ENCODE results near the gene WSB1.

The WSB1 gene

DNA sequence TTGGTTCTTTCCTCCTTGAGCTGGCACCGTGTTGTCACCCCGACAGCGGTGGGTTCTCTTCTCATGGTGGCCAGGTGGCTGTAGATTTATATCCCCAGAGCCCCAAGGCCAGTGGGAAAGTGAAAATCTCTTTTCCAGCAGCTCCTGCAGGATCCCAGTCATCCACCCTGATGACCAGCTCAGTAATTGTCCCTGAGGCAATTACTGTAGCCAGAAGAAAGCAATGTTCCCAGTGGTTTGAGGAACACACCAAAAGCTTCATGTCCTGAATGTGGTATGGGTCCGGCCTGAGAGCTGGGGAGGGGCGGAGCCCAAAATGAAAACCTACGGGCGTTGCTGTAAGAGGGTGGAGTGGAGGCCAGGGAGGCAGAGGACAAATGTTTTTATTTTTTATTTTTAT lies 69.0 kb downstream of the WSB1 start:
- no peak for DNase-seq

DNA sequence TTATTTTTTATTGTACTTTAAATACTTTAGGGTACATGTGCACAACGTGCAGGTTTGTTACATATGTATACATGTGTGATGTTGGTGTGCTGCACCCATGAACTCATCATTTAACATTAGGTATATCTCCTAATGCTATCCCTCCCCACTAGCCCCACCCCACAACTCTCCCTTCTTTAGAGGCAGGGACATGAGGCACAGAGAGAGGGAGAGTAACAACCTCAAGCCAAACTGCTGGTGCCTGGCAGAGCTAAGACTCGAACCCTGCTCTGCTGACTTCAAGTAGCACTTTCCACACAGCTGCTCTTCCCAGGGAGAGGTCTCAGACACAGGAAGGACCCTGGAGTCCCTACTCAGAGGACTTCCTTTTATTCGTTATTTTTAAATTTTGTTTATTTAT lies 69.4 kb downstream of the WSB1 start:
- no peak for DNase-seq

All from NCI-H2171 (cell line).